ENCODE measurements around the gene KIF21B. TPM values are rescaled to one million over a fixed set of nuclear protein-coding genes. Genes with fewer than 3 reads are reported as not detected.
"Not testable (repeated sequence)": the region's sequence is repeated elsewhere in the genome, so short reads cannot be mapped to it uniquely, and the experiment has no call there.

The KIF21B gene
- total and polyA plus RNA-seq, 2 of the 8 experiments (the other 6 are each of a cell fraction or from before 2014, with no cell fraction given): 10.8 to 26.5 TPM

DNA sequence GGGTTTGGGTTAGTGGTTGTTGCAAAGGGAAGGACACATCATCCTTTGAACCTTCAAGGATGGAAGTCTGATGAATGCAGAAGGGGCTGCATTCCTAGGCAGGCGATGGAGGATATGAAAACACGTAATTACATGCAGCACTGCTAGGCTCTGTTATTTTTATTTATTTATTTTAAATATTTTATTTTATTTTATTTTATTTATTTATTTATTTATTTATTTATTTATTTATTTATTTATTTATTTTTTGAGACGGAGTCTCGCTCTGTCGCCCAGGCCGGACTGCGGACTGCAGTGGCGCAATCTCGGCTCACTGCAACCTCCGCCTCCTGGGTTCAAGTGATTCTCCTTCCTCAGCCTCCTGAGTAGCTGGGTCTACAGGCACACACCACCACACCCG lies 59.6 kb downstream of the KIF21B start:
- not testable (repeated sequence) for FAIRE-seq

More for the DNA sequence above, 59.6 kb downstream of the KIF21B start:
- H3K9ac ChIP-seq (replicated peaks in 1 of 4; ENCODE audit: extremely low read depth in 1 of 4, low read depth in 3 of 4, low read length in 3 of 4); H3K79me1 ChIP-seq (ENCODE audit: low read depth, low read length); H4K91ac ChIP-seq (replicated peaks; ENCODE audit: insufficient read length, low read length); H2BK20ac ChIP-seq (ENCODE audit: low read length); H3K27me3 ChIP-seq (replicated peaks in 1 of 4; ENCODE audit: control insufficient read depth in 3 of 4, extremely low read depth in 1 of 4, insufficient read depth in 3 of 4, low read length in 3 of 4); H2AK5ac ChIP-seq (ENCODE audit: low read depth, low read length); H3K79me2 ChIP-seq (ENCODE audit: control insufficient read depth in 1 of 2, insufficient read depth in 2 of 2, low read length in 2 of 2); H4K5ac ChIP-seq (ENCODE audit: insufficient read length, low read depth, low read length); H2BK5ac ChIP-seq (ENCODE audit: low read depth, low read length); H2BK120ac ChIP-seq (replicated peaks; ENCODE audit: low read depth, low read length); H4K20me1 ChIP-seq (replicated peaks in 1 of 2; ENCODE audit: control insufficient read depth in 1 of 2, insufficient read depth in 2 of 2, low read length in 2 of 2); H3K9me3 ChIP-seq (ENCODE audit: insufficient read depth in 2 of 2, low read depth in 1 of 2, low read length in 1 of 2); H3K23ac ChIP-seq (ENCODE audit: insufficient read length); H3K14ac ChIP-seq (ENCODE audit: insufficient read length); H3K23me2 ChIP-seq (ENCODE audit: low read depth, low read length); H3K4me3 ChIP-seq (ENCODE audit: extremely low read depth in 1 of 4, insufficient read depth in 2 of 4, low read depth in 3 of 4, low read length in 4 of 4); H2BK12ac ChIP-seq (ENCODE audit: low read depth, low read length); H3K36me3 ChIP-seq (ENCODE audit: control insufficient read depth in 2 of 4, insufficient read depth in 4 of 4, low read length in 3 of 4); H4K8ac ChIP-seq (ENCODE audit: extremely low read depth, insufficient read depth, low read length); H3K18ac ChIP-seq (ENCODE audit: extremely low read depth, low read length); H2BK15ac ChIP-seq (ENCODE audit: low read length); H3K4ac ChIP-seq (replicated peaks; ENCODE audit: insufficient read length, low read depth, low read length); H3K56ac ChIP-seq (replicated peaks; ENCODE audit: insufficient read length, low read depth, low read length); H3K27ac ChIP-seq (ENCODE audit: low read depth, low read length); DNase-seq (ENCODE audit: low read depth in 1 of 2, low spot score in 2 of 2); H2AFZ ChIP-seq (ENCODE audit: low read length); POLR2A ChIA-PET (ENCODE audit: partially characterized antibody); H3K4me2 ChIP-seq (ENCODE audit: insufficient read depth in 1 of 2, low read depth in 2 of 2, low read length in 2 of 2); H3K4me1 ChIP-seq (replicated peaks in 1 of 4; ENCODE audit: control insufficient read depth in 3 of 4, insufficient read depth in 4 of 4, low read length in 3 of 4): not testable (repeated sequence)
- WGBS, 2 experiments (ENCODE audit: extremely low coverage in 1 of 2, insufficient coverage in 1 of 2, insufficient read length in 1 of 2, insufficient replicate concordance in 2 of 2, low coverage in 1 of 2, low lambda C conversion rate in 2 of 2, missing lambda C conversion rate in 1 of 2): 91% methylated on average over 11 of the region's 11 CpGs; no CpG with 5 or more reads in 1 of the 2 experiments
- CTCF ChIA-PET (ENCODE audit: partially characterized antibody): interaction anchor here (0.7 to 1.8 kb wide), 6 partner anchors 8 to 428 kb away, joined by 3 to 10 read pairs (median 4); no protein-coding TSS in a partner anchor
